Bronchial epithelial cell (primary cell): ENCODE data around the gene LRMDA. TPM values are rescaled to one million over a fixed set of nuclear protein-coding genes. Genes with fewer than 3 reads are reported as not detected.

ENCODE experiments used
- DNase-seq: peaks from one replicate; pipeline ENCODE4 v3.0.0-alpha.2; 2010; ENCODE audit warnings: low read depth
- FAIRE-seq: peaks from 2 replicates; lab custom pipeline; 2011; peaks lifted over from hg19 to GRCh38; lab: Jason Lieb, UNC
- H3K27me3 ChIP-seq: 2 replicates; pipeline ENCODE4 v1.5.1; 2011; ENCODE audit warnings: low read length; ENCODE audit not compliant: control insufficient read depth, insufficient read depth
- H3K36me3 ChIP-seq: 2 replicates; pipeline ENCODE4 v1.5.1; 2011; ENCODE audit warnings: low read length; ENCODE audit not compliant: control insufficient read depth, insufficient read depth
- H3K4me3 ChIP-seq: 2 replicates; pipeline ENCODE4 v1.5.1; 2011; ENCODE audit warnings: mild to moderate bottlenecking, low read depth, low read length, control low read depth
- total RNA-seq: library from RNA; depleted of rRNA; stranded (reverse); fragments of >200 nt; gene quantifications from 2 replicates; pipeline ENCODE4 v1.2.1, GENCODE V29; 2014
- TF ChIP-seq, protein P1 (sequence below): IDR thresholded peaks from 2 replicates; pipeline ENCODE4 v1.5.1; 2011; ENCODE audit warnings: mild to moderate bottlenecking, moderate library complexity, low read length, control low read depth, inconsistent platforms; ENCODE audit not compliant: insufficient read depth, severe bottlenecking

Gene LRMDA
- total RNA-seq, 1 donor from 2014 or later, result 1.6 TPM

DNA sequence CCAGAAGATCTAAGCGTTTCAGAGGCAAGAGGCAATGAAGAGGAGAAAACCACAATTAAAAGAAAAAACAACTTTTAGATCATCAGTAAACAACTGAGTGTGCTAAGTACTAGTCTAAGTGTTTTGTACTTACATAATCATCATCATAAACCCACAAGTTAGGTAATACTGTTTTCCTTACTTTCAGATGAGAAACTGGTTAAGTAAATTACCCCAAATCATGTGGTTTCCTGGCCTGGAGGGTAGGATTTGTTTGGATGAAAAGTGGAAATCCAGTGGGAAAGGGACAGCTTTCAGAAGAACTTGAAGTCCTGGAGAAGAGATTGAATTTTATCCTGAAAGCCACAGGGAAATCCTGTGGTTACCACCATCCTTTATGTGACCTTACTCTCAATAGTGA is 463.3 kb downstream of the LRMDA start:
- DNase-seq (no peak), FAIRE-seq (no peak)
- no peaks in the 10 kb centered on the region for H3K27me3 ChIP-seq
- H3K4me3 ChIP-seq, result no peak overlapping the region
- no peaks in the 10 kb centered on the region for H3K36me3 ChIP-seq
- TF ChIP-seq, protein P1, sequence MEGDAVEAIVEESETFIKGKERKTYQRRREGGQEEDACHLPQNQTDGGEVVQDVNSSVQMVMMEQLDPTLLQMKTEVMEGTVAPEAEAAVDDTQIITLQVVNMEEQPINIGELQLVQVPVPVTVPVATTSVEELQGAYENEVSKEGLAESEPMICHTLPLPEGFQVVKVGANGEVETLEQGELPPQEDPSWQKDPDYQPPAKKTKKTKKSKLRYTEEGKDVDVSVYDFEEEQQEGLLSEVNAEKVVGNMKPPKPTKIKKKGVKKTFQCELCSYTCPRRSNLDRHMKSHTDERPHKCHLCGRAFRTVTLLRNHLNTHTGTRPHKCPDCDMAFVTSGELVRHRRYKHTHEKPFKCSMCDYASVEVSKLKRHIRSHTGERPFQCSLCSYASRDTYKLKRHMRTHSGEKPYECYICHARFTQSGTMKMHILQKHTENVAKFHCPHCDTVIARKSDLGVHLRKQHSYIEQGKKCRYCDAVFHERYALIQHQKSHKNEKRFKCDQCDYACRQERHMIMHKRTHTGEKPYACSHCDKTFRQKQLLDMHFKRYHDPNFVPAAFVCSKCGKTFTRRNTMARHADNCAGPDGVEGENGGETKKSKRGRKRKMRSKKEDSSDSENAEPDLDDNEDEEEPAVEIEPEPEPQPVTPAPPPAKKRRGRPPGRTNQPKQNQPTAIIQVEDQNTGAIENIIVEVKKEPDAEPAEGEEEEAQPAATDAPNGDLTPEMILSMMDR, result no peak

DNA sequence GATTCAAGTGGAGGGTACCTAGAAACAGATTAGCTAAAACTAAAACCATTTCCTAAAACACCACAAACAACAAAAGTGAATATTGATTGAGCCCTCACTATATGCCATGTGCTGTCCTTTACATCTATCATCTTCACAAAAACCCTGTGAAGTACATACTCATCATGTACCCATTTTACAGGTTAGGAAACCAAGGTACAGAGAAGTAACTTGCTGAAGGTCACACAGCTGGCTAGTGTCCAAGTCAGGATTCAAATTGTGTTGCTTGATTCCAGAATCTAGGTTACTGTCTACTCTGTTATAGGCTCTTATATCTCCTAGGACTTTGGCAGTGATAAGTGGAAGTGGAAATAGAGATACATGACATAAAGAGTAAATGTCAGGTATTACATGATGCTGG is 463.8 kb downstream of the LRMDA start:
- no peak for FAIRE-seq
- TF ChIP-seq, protein P1, result no peak
- Histone ChIP-seq H3K4me3 (no peak overlapping the region), H3K36me3 (no peaks in the 10 kb centered on the region), H3K27me3 (no peaks in the 10 kb centered on the region)
- DNase-seq, result no peak

DNA sequence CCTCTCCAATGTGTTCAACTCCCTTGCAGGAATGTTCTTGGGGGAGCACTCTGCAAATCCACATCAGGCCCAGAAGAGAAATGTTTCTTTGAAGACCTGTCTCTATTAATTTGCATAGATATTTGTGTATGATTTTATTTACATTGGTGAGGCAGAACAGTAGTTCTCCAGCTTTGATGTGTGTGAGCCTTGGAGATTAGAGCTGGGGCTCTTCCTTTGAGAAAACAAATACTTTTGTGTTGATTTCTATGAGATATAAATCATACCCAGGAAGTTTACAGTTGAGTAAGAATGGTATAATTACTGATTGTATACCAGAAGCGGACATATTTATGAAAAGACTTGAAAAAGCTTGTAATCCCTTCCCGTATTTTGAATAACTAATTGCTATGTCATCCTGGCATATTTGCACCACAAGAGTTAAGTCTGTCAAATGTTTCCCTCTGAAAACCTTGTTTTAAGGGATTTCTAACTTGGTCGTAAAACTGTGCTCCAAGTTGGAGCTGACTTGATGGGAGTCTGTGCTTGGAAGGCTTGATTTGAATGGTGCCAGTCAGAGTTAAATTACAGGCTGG is 468.5 kb downstream of the LRMDA start:
- FAIRE-seq (no peak), DNase-seq (no peak)
- Histone ChIP-seq H3K27me3 (no peaks in the 10 kb centered on the region), H3K4me3 (no peak overlapping the region), H3K36me3 (no peaks in the 10 kb centered on the region)
- TF ChIP-seq, protein P1, result no peak

DNA sequence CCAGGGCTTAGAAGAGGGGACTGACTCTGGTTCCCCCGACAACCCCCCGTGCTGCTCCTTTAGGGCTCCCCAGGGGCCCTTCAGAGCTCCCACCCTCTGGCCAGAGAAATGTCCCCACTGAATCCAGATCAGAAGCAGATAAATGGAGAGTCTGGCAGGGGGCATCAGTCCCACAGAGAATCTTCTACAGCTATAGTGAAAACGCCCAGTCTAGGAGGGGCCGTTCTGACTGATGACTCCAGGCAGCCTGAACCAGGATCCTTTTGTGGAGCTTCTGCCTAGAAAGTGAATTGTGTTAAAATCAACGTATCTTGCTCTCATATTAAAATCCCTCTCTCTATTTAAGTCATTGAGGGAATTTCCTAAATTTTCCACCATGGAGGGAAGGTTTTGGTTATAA is 471.4 kb downstream of the LRMDA start:
- FAIRE-seq (no peak), DNase-seq (no peak)
- Histone ChIP-seq H3K36me3 (no peaks in the 10 kb centered on the region), H3K4me3 (no peak overlapping the region), H3K27me3 (no peaks in the 10 kb centered on the region)
- TF ChIP-seq, protein P1, result no peak

DNA sequence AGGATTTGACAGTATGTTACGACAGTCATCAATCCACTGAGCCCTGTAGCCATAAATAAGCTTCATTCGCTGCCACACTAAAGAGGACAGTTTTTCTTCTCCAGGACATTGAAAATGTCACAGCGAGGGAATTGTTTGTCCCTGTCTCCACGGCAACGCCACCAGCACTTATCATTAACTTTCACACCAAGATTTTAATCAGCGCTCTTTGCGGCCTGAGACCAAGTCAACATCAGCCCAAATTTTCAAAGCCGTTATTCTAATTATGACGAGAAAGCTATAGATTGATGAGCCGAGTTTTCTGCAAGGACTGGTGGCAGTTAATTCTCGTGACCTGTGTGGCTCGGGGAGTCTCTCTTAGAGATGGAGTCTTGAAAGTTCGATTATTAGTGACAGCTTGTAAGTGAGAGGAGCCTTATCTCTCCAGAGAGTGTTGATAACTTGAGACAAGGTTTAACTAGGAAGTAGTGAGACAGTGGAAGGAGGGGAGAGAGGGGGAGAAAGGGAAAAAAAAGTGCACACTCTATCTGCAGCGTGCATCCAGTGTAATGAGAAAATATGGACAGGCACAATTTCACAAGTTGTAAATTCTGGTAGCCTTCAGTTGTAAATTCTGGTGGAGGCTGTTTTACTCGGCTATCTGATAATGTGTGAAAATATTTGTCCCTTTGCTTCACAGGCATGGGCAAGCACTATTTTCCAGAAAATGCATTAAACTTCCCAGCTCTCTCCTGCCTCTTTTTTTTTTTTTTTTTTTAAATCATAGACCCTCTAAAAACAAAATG is 473.3 kb downstream of the LRMDA start:
- DNase-seq, result no peak
- FAIRE-seq, result no peak

More for the DNA sequence above, 473.3 kb downstream of the LRMDA start:
- Histone ChIP-seq H3K4me3 (no peak overlapping the region), H3K27me3 (no peaks in the 10 kb centered on the region), H3K36me3 (no peaks in the 10 kb centered on the region)
- TF ChIP-seq, protein P1, result no peak
